Peyer's patch (tissue), 4 donors: ENCODE data around the gene R3HDM2.

ENCODE experiments used
- POLR2A ChIP-seq, 2 donors: fragments of 450-650 bp; IDR thresholded peaks; one replicate each; pipeline ENCODE4 v1.5.1; 2017; ENCODE audit warnings: antibody characterized with exemption in 2 of 2, mild to moderate bottlenecking in 2 of 2, moderate library complexity in 2 of 2
- TF ChIP-seq, protein P1 (sequence below), 6 experiments: fragments of 450-650 bp in 4 of 6; fragments of 200-600 bp in 2 of 6; sonication (generic) in 1 of 6; IDR thresholded peaks; one replicate each; pipeline ENCODE4 v1.5.1; 2017 to 2019; ENCODE audit warnings: antibody characterized with exemption in 6 of 6, mild to moderate bottlenecking in 3 of 6, moderate library complexity in 1 of 6

DNA sequence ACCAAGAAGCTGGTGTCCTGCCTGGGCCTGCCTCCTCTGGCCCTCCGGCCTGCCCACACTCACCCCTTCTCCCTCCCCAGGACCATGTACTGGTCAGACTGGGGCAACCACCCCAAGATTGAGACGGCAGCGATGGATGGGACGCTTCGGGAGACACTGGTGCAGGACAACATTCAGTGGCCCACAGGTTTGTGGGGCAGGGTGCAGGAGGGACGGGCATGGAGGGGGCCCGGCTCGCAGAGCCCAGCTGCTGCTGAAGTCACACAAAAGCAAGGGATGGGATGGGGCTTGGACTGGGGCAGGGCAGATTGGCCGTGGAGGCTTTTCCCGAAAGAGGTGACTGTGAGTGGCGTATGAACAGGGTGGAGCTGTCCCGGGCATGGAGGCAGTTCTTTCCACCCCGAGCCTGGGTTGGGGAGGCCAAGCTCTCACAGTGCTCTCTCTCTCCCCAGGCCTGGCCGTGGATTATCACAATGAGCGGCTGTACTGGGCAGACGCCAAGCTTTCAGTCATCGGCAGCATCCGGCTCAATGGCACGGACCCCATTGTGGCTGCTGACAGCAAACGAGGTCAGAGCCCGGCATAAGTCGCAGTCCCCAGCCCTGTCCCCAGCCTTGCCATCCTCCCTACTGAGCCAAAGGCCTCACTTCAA lies 222.1 kb downstream of the R3HDM2 start:
- TF ChIP-seq, protein P1, sequence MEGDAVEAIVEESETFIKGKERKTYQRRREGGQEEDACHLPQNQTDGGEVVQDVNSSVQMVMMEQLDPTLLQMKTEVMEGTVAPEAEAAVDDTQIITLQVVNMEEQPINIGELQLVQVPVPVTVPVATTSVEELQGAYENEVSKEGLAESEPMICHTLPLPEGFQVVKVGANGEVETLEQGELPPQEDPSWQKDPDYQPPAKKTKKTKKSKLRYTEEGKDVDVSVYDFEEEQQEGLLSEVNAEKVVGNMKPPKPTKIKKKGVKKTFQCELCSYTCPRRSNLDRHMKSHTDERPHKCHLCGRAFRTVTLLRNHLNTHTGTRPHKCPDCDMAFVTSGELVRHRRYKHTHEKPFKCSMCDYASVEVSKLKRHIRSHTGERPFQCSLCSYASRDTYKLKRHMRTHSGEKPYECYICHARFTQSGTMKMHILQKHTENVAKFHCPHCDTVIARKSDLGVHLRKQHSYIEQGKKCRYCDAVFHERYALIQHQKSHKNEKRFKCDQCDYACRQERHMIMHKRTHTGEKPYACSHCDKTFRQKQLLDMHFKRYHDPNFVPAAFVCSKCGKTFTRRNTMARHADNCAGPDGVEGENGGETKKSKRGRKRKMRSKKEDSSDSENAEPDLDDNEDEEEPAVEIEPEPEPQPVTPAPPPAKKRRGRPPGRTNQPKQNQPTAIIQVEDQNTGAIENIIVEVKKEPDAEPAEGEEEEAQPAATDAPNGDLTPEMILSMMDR (IDR thresholded peaks at IDR 0.05), result no peak
- no peak for TF ChIP-seq POLR2A (IDR thresholded peaks at IDR 0.05)
